Stimulated activated CD8-positive, alpha-beta memory T cell treated with anti-CD3 and anti-CD28 coated beads, Interleukin-4, amount 100 ng/mL, for 24 hours (primary cell): ENCODE results near the gene IMMT.

Experiments
- DNase-seq: peaks from one replicate; pipeline ENCODE4 v3.0.0-alpha.2; 2020; ENCODE audit warnings: low read depth

IMMT gene

DNA sequence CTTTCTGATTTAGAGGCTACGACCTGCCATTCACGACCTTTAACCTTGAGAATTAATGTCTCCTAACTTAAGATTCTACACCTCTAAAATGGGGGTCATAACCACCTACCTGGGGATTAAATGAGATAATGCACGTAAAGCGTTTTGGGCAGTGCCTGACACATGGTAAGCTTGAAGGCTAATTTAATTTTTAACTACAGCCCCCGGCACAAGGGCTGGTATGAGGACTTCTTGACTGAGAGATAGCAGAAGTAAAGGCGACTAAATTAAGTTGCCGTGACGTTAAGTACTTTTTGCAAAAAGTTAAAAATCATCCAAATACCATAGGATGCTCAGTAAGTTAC lies 4.5 kb upstream of the IMMT start:
- no peak for DNase-seq

GRCh38 chr2:86195808-86196387 lies 636 bp upstream of the IMMT start:
- no peak for DNase-seq

DNA sequence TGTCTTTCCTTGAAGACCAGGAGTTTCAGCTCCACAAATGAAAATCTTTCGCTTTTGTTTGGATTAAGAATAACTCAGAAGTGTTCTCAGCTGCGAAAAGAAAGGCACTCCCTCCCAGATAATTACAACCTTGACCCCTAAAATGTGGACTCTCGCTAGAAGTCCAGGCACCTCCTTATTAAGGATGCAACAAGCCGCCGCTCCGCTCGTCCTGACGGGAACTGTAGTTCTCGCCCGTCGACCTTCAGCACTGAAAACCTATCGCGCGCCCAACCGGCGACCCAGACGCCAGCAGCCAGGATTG lies 559 bp downstream of the IMMT start:
- no peak for DNase-seq

DNA sequence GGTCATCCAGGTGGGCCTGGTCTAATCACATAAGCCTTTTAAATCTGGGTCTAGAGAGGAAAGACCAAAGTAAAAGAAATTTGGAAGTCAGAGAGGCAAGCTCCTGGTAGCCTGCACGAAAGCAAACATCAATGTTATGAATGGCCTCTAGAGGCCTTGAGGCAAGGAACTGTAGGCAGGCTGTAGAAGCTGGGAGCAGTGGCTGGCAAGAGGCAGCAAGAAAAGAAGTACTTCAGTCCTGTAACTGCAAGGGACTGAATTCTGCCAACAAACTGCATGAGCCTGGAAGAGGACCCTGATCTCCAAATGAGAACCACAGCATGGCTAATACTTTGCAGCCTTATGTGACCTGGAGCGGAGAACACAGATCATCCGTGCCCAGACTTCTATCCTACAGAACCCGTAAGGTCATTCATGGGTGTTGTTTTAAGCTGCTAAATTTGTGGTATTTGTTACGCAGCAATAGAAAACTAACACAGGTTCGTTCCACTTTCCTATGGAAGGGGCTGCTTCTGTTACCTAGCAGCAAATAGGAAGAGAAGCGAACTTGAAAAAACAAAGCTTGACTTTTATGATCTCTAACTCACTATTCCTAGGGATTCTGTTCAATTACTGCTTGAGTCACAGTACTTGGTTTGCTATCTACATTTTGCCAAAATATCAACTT lies 1.2 kb downstream of the IMMT start:
- no peak for DNase-seq

GRCh38 chr2:86189782-86190416 lies 5.4 kb downstream of the IMMT start:
- DNase-seq: no peak

DNA sequence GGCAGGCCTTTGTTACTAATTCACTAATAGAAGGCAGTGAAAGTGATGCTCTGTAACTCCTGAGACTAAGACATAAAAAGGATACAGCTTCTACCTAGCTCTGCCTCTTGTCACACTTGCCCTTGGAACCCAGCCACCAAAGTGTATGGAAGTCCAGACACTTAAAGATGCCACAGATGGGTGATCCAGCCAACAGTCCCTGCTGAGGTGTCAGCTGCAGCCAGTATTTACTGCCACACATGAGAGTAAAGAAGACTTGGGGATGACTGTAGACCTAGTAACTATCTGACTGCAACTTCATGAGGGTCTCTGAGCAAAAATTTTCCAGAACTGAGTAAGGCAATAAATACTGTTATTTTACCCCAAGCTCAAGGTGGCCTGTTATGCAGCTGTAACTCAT lies 8.8 kb downstream of the IMMT start:
- DNase-seq: no peak

- DNase-seq: no peak
Measured at GRCh38 chr2:86185517-86186212, 9.6 kb downstream of the IMMT start.

- DNase-seq: no peak
Measured at GRCh38 chr2:86176597-86176996, 18.7 kb downstream of the IMMT start.

DNA sequence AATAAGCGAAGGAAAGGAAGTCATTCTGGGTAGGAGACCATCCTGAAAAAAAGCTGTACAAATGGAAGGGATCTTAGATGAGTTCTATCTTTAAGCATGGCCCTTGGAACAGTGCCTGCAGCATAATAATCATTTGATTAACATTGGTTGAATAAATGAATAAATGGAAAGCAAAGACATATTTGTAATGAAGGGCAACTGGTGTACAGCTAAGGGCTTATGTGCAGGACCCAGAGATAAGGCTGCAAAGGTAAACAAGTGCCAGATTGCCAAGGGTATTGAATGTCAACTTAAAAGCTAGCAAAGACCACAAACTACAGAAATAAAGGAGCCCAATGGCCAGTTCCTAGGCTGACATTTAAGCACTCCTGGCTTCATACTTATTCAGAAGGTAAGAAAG lies 19.4 kb downstream of the IMMT start:
- DNase-seq: no peak

DNA sequence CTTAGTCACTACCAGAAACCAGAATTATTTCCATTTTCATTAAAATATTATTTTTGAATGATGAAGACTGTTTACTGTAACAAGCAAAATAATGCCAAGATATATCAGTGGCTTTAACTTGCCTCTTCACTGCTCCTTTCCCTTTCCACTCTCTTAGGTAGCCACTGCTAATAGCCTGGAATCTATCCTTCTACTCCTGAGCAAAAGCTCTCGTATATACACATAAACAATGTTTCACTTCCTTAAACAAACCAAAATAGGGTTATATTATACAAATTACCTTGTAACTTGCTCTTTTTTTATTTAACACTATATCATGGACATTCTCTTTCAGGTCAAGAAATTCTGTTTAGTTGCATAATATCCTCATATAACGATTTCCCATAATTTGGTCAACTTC lies 20.8 kb downstream of the IMMT start:
- no peak for DNase-seq

DNA sequence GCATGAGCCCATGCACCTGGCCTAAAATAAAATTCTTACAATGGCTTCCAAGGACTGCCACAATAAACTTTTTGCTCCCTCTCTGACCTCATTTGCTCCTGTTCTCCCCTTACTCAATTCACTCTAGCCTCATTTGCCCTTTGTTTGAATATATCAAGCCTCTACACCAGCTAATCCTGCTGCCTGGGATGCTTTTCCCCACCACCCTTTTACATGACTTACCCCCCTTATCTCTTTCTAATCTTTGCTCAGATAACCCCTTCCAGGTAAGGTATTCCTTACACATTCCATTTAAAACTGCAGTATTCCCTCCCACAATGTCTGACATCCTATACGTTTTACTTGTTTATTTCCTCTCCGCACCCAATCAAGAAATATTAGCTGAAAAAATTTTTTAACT lies 22.7 kb downstream of the IMMT start:
- no peak for DNase-seq

DNA sequence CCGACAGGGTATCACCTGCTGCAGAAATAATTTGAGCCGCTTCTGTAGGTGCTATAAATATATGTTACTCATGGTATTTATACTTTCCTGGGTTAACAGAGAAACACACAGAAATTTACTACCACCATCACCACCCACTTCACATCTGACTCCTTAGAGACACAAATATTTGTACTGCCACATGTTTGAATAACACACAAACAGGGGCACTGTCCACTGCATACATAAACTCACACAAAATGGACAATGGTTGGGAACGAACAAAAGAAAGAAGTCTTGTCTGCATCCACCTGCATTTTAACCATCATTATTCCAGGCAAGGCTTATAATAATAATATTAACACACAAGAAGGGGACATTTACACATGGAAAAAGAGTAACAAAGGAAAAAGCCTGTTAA lies 24.0 kb downstream of the IMMT start:
- no peak for DNase-seq

DNA sequence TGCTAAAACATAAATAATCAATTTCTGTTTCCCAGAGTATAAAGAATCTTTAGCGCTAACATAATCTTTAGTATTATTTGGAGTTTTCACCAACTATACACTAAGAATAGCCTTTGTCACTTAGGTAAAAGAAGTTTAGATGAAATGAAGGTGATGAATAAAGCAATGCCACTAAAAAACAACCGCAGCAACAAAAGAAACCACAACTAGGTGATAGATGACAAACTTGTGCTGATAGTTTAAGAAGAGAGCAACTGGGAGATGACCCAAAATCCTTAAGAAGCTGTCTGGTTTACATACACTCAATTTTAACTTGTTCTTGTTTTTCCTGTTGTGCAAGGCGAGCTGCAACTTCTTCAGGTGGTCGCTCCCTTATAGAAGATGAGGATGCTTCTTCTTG lies 24.8 kb downstream of the IMMT start:
- no peak for DNase-seq

DNA sequence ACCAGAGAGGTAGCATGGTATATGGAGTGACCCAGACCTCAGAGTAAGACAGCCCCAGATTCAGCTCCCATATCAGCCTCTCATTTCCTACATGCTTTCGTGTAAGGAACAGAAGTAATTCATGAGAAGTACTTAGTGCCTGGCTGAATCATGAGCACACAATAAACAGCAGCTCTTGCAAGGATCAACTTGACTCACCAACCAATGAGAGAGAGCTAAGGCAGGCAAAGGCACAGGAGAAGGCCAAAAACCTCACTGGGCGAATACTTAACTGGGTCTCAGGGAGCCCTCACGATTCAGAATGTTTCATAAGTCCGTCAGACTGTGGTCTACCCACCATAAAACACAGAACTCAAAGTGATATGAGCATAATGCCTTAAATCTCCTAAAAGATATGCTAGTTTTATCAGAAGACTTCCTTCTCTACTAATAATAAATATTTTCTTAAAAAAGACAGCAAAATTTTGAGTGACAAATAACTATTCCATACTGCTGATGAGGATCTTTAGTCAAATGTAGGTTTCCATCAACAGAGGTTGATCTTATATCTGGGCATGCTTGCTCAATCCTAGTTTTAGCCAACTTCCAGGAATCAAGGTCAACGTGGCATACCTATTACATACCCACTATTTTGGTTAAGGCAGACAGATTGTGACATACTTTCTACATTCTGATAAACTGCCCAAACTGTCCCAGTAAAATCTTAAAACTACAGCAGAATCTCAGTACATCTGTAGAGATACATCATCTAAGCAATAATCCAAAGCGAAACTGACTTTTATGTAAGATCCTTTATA lies 34.9 kb downstream of the IMMT start:
- no peak for DNase-seq

- no peak for DNase-seq
Measured at GRCh38 chr2:86158286-86158685, 37.0 kb downstream of the IMMT start.

DNA sequence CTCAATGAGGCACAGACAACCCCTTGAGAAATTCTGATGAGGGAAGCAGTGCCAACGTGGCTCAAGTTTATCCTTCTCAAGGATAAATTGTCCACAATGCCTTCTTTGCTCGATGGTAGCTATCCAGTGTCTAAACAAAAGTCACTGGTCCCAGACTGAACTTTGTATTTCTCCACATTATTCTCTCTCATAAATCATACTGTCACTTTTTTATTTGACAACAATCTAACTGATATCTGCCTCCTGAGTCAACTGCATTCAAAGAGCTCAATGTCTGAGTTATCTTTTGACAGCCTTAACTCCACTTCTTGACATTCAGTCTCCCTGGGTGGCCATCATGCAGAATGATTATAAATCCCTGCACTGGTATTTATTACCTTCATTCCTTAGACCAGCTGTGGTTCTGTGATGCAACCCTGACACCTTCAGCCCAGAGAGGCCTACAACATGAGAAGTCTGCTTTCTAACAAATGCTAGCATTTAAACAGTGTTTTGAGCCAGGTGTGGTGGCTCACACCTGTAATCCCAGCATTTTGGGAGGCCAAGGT lies 38.2 kb downstream of the IMMT start:
- no peak for DNase-seq

GRCh38 chr2:86150502-86150901 lies 44.8 kb downstream of the IMMT start:
- no peak for DNase-seq

- no peak for DNase-seq
Measured at GRCh38 chr2:86147793-86148192, 47.5 kb downstream of the IMMT start.

GRCh38 chr2:86143926-86144685 lies 51.2 kb downstream of the IMMT start:
- DNase-seq: no peak

- DNase-seq: no peak
Measured at GRCh38 chr2:86143307-86143706, 52.0 kb downstream of the IMMT start.

GRCh38 chr2:86142436-86143257 lies 52.6 kb downstream of the IMMT start:
- DNase-seq: no peak
